NK-92 treated with Interleukin-12 subunit alpha and Interleukin-12 subunit beta, amount 100 ng/mL, for 24 hours (cell line): Measurements from ENCODE around the gene PRSS22.

Experiments used
- DNase-seq: peaks from one replicate; lab custom pipeline; 2025; lab: John Stamatoyannopoulos, UW

PRSS22 gene

DNA sequence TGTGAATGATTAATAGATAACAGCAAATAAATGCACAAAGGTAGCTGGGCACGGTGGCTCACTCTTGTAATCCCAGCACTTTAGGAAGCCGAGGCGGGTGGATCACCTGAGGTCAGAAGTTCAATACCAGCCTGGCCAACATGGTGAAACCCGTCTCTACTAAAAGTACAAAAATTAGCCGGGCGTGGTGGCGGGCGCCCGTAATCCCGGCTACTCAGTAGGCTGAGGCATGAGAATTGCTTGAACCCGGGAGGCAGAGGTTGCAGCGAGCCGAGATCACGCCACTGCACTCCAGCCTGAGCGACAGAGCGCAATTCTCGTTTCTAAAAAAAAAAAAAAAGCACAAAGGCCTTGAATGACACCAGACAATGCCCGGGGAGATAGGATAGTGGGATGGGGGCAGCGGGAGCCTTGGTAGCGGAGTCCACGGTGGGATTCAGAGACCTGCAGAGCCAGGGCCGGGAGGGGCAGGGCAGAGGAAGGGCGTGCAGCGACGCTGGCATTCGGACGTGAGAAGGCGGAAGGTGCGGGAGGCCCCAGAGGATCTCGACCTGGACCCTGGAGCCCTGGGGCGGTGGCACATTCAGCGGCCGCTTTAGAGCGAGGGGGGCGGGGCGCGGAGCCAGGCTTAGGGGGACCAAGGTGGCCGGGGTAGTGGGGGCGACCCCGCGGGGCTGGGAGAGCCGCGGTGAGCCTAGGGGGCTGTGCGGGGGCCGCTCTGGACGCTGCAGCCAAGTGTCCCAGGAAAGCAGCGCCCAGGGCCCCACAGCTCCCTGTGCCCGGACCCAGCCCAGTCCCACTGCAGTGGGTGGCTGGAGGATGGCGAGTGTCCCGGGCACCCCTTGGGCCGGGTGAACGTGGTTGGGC lies 24.0 kb upstream of the PRSS22 start:
- DNase-seq = no peak

GRCh38 chr16:2879854-2880508 lies 22.0 kb upstream of the PRSS22 start:
- DNase-seq = no peak

- peak; percentile 53 for DNase-seq
Measured at GRCh38 chr16:2874912-2875362, 17.0 kb upstream of the PRSS22 start.

GRCh38 chr16:2874032-2874911 lies 16.3 kb upstream of the PRSS22 start:
- DNase-seq = no peak

DNA sequence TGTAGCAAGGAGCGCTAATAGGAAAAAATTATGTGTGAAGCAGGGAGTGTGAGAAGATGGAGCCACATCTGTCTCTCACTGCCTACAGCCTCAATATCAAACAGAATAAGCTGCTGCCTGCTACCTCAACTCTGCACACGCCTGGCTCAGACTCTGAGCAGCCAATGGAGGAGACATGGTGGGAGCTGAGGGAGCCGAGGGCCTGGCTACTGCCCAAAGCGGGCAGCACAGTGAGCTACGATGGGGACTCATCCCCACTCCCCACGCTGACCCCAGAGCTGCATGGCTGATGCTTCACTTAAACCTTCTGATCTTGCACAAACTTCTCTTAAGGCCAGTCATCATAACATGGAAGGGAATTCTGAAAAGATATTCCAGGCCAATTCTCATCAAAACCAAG lies 14.0 kb upstream of the PRSS22 start:
- no peak for DNase-seq

DNA sequence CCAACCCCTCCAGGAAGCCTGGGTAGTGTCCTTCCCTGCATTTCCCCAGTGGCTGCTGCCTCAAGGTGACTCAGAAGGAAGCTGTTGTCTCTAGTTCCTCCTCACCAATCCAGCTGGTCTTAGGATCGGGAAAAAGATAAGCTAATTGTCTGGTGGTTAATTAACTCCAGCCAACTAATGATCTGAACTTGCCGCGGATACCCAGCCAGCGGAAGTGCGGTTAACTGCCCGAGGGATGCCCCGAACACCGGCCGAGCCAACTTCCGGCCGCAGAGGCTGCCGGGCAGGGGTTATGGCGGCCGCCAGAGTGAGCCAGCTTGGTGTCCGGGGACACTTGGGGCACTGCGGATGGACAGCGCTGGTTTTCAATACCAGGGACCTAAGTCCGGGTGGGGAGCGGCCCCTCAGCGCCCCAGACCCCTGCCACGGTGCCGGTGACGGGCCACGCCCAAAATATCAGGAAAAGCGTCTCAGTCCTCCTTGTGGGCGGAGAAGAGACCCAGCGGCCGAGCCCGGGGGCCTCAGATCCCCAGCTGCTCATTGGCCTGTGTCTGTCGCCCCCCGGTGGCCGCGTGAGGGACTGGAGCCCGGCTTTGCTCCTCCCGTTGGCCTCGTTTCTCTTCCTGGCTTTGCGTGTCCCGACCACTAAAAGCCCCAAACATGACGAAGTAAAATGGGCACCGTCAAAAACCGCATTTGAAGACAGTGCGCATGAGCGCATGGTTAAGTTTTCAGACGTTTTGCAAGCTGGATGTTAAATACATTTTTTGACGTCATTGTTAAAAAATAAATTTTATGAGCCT lies 10.2 kb upstream of the PRSS22 start:
- DNase-seq = peak; percentile 94

DNA sequence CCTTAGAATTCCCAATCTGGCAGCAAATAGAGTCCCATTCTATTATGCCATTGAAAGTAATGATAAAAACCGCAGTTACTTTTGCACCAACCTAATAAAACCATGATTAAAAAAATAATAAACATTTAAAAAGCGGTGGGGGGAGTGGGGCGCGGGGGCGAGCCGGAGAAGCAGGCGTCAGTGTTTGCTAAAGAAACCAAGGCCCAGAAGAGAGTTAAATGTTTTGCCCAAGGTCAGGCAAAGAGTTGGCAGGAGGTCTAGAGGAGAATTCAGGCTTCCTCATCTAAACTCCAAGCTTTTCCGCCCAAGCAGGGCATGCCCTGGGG lies 9.7 kb upstream of the PRSS22 start:
- DNase-seq = no peak

- DNase-seq = no peak
Measured at GRCh38 chr16:2866431-2866830, 8.5 kb upstream of the PRSS22 start.

- no peak for DNase-seq
Measured at GRCh38 chr16:2865651-2866050, 7.7 kb upstream of the PRSS22 start.

DNA sequence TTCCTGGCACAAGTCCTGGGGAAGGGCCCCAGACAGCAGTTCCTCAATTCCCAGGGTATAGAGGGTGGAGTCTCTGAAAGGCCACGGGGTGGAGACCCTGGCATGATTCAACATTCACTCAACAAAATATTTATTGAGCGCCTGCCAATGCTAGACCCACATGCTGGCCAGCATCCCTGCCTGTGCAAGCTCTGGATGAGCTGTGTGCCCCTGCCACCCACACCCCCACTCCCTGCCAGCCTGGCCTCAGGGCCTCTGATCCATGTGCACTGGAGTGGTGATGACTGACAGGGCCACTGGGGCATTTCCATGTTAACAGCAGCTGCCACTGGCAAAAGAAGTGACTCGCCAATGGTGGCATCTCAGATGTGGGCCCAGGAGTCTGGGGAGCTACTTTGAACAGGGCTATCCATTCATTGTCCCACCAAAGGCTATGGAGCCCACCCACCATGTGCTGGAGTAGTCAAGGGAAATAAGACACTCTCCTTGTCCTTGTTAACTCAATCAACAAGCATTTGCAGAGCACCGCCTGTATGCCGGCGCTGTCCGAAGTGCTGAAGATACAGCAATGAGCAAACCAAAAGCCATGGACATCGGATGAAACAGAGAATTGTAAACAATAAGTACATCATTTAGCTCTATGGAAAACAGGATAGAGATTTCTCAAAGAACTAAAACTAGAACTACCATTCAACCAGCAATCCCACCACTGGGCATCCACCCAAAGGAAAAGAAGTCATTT lies 3.0 kb upstream of the PRSS22 start:
- no peak for DNase-seq

GRCh38 chr16:2859686-2860265 lies 1.8 kb upstream of the PRSS22 start:
- no peak for DNase-seq

- DNase-seq = no peak
Measured at GRCh38 chr16:2858245-2859025, 465 bp upstream of the PRSS22 start.

DNA sequence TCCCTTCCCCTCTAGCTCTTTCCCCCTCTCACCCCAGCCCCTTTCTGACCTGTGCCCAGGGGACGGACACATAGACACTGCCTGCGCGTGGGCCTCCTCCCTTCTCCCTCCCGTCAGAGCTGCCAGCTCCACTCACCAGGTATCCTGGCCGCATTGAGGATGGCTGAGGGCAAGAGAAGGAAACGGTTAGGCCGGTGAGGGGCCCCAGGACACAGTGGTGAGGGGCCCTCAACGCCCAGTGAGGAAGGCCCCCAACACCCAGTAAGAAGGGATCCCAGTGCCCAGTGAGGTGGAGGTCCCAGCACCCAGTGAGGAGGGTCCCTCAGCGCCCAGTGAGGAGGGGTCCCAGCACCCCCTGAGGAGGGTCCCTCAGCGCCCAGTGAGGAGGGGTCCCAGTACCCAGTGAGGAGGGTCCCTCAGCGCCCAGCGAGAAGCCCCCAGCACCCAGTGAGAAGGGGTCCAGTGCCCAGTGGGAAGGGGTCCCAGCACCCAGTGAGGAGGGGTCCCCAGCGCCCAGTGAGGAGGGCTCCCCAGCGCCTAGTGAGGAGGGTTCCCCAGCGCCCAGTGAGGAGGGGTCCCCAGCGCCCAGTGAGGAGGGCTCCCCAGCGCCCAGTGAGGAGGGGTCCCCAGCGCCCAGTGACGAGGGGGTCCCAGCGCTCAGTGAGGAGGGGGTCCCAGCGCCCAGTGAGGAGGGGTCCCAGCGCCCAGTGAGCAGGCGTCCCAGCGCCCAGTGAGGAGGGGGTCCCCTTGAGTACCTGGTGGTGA lies 1.1 kb downstream of the PRSS22 start:
- no peak for DNase-seq

DNA sequence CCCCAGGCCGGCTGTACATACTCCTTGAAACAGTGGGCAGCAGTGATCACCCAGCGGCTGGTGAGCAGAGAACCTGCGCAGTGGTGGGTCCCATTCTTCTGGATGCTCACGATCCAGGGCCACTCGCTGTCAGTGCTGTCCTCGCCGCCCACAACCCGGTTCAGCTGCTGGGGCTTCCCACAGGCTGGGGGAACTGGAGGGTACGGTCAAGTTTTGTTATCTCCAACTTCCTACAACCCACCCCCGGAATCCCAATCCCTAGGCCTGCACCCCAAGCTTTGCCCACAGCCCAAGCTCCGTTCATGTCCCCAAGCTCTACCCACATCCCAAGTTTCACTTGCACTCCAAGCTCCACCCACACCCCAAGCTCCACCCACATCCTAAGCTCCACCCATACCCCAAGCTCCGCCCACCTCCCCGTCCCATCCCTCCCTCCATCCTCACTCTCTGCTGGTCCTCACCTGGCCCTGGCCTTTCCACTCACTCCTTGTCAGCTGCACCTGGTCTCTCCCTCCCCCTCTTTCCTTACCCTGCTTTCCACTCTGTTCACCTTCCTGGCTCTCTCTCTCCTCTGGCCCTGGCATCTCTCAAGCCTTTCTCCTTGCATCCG lies 1.8 kb downstream of the PRSS22 start:
- DNase-seq = no peak

GRCh38 chr16:2855536-2855935 lies 2.4 kb downstream of the PRSS22 start:
- DNase-seq = no peak

GRCh38 chr16:2854700-2855309 lies 3.2 kb downstream of the PRSS22 start:
- DNase-seq = no peak

GRCh38 chr16:2853531-2854073 lies 4.4 kb downstream of the PRSS22 start:
- DNase-seq = no peak
